MM.1S (cell line): ENCODE measurements around the gene NEXN.

Experiments used
- EZH2 ChIP-seq: fragments of 300-600 bp; sonication (generic); optimal IDR thresholded peaks from 2 replicates; pipeline ENCODE3; 2017; ENCODE audit warnings: low read depth, mild to moderate bottlenecking, antibody characterized with exemption, low read length, mixed read lengths
- TF ChIP-seq, protein P1 (sequence below): fragments of 300-600 bp; sonication (generic); IDR thresholded peaks from 2 replicates; pipeline ENCODE4 v1.5.1; 2016; ENCODE audit warnings: antibody characterized with exemption, low read length, mixed read lengths

- TF ChIP-seq EZH2 = no peak
- TF ChIP-seq, protein P1, sequence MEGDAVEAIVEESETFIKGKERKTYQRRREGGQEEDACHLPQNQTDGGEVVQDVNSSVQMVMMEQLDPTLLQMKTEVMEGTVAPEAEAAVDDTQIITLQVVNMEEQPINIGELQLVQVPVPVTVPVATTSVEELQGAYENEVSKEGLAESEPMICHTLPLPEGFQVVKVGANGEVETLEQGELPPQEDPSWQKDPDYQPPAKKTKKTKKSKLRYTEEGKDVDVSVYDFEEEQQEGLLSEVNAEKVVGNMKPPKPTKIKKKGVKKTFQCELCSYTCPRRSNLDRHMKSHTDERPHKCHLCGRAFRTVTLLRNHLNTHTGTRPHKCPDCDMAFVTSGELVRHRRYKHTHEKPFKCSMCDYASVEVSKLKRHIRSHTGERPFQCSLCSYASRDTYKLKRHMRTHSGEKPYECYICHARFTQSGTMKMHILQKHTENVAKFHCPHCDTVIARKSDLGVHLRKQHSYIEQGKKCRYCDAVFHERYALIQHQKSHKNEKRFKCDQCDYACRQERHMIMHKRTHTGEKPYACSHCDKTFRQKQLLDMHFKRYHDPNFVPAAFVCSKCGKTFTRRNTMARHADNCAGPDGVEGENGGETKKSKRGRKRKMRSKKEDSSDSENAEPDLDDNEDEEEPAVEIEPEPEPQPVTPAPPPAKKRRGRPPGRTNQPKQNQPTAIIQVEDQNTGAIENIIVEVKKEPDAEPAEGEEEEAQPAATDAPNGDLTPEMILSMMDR = no peak
These were observed 95.6 kb downstream of the NEXN start for GRCh38 chr1:77983997-77984355.
